Peyer's patch (tissue), 4 donors: ENCODE results near the gene EPS8. TPM values are rescaled to one million over a fixed set of nuclear protein-coding genes. Genes with fewer than 3 reads are reported as not detected.

ENCODE experiments used
- DNase-seq, 3 donors: peaks; one replicate each; pipeline ENCODE4 v3.0.0-alpha.2; 2017 to 2019
- H3K27ac ChIP-seq, 4 donors: fragments of 200-600 bp; sonication (generic); one replicate each; pipeline ENCODE4 v1.5.1; 2016 to 2019
- H3K27me3 ChIP-seq, 2 donors: fragments of 200-600 bp; sonication (generic); one replicate each; pipeline ENCODE4 v1.5.1; 2019
- H3K36me3 ChIP-seq, 3 donors: fragments of 200-600 bp; sonication (generic); one replicate each; pipeline ENCODE4 v1.5.1; 2016 to 2019
- H3K4me1 ChIP-seq, 4 donors: fragments of 200-600 bp; sonication (generic); one replicate each; pipeline ENCODE4 v1.5.1; 2016 to 2019
- H3K4me3 ChIP-seq, 4 donors: fragments of 200-600 bp; sonication (generic); 1 replicate in 3 of 4; 2 replicates in 1 of 4; pipeline ENCODE4 v1.5.1; 2016 to 2019; ENCODE audit warnings: mild to moderate bottlenecking in 1 of 4
- H3K9me3 ChIP-seq, 4 donors: fragments of 200-600 bp; sonication (generic); one replicate each; pipeline ENCODE4 v1.5.1; 2016 to 2019; ENCODE audit warnings: mild to moderate bottlenecking in 1 of 4
- CTCF ChIP-seq, 6 experiments: fragments of 450-650 bp in 4 of 6; fragments of 200-600 bp in 2 of 6; sonication (generic) in 1 of 6; IDR thresholded peaks; one replicate each; pipeline ENCODE4 v1.5.1; 2017 to 2019; ENCODE audit warnings: antibody characterized with exemption in 6 of 6, mild to moderate bottlenecking in 3 of 6, moderate library complexity in 1 of 6
- POLR2A ChIP-seq, 2 donors: fragments of 450-650 bp; IDR thresholded peaks; one replicate each; pipeline ENCODE4 v1.5.1; 2017; ENCODE audit warnings: antibody characterized with exemption in 2 of 2, mild to moderate bottlenecking in 2 of 2, moderate library complexity in 2 of 2
- total RNA-seq, 4 donors: library from RNA; depleted of rRNA; stranded (reverse); fragments of >200 nt; gene quantifications; one replicate each; pipeline ENCODE4 v1.1.0, GENCODE V29; 2016

EPS8 gene
- total RNA-seq, 4 donors from 2014 or later = 57.8 to 168 (median 129) TPM

GRCh38 chr12:15596174-15596573 lies 193.0 kb downstream of the EPS8 start:
- no peak for DNase-seq
- peaks cover 0 to 11% (median 0%) of the 10 kb centered on the region in 4 donors for H3K4me1 ChIP-seq
- no peaks in the 10 kb centered on the region for H3K27me3 ChIP-seq
- no peaks in the 10 kb centered on the region for H3K9me3 ChIP-seq
- no peak overlapping the region for H3K4me3 ChIP-seq
- no peak overlapping the region for H3K27ac ChIP-seq
- no peaks in the 10 kb centered on the region for H3K36me3 ChIP-seq
- TF ChIP-seq POLR2A (IDR thresholded peaks at IDR 0.05) = no peak
- no peak for TF ChIP-seq CTCF (IDR thresholded peaks at IDR 0.05)

GRCh38 chr12:15592934-15593333 lies 196.3 kb downstream of the EPS8 start:
- no peak for TF ChIP-seq CTCF (IDR thresholded peaks at IDR 0.05)
- no peak for TF ChIP-seq POLR2A (IDR thresholded peaks at IDR 0.05)
- H3K27ac ChIP-seq = no peak overlapping the region
- no peak for DNase-seq

GRCh38 chr12:15591811-15592210 lies 197.4 kb downstream of the EPS8 start:
- H3K4me3 ChIP-seq = no peak overlapping the region
- no peaks in the 10 kb centered on the region for H3K9me3 ChIP-seq
- no peaks in the 10 kb centered on the region for H3K27me3 ChIP-seq
- no peak for DNase-seq
- TF ChIP-seq POLR2A (IDR thresholded peaks at IDR 0.05) (no peak), CTCF (IDR thresholded peaks at IDR 0.05) (no peak)
- H3K27ac ChIP-seq = no peak overlapping the region
- no peaks in the 10 kb centered on the region for H3K36me3 ChIP-seq
- H3K4me1 ChIP-seq = no peaks in the 10 kb centered on the region

More at GRCh38 chr12:15592934-15593333, 196.3 kb downstream of the EPS8 start:
- no peaks in the 10 kb centered on the region for H3K9me3 ChIP-seq
- H3K4me1 ChIP-seq = no peaks in the 10 kb centered on the region
- H3K4me3 ChIP-seq = no peak overlapping the region
- no peaks in the 10 kb centered on the region for H3K36me3 ChIP-seq
- no peaks in the 10 kb centered on the region for H3K27me3 ChIP-seq

DNA sequence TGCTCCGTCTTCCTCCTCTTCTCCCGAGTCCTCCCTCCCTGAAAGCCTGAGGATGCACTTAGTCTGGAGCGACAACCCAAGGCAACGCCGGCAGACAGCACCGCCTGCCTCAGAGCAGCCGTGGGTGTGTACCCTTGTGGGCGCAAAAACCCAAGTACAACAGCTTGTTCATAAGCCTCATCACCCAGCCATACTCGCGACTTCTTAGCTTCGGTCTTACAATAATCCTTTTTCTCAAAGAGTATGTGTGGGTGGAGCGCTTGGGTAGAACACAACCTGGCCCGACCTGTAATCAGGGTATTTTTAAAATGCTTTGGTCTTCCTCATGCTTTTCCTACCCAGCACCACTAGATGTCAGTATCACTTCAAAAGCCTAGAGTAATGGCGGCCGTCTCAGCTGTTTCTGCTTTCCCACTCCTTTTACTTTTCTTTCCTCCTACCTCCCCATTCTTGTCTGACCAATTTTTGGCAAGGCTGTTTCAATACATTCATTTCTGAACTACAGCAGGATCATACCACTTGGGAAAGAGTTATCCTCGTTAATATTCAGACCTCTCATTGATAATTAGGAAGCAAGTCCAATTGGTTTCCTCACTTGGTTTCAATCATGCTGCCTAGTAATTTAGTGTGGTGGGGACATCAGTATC lies 198.9 kb downstream of the EPS8 start:
- Histone ChIP-seq H3K9me3 (no peaks in the 10 kb centered on the region), H3K27ac (no peak overlapping the region), H3K36me3 (no peaks in the 10 kb centered on the region), H3K4me1 (no peaks in the 10 kb centered on the region), H3K4me3 (peak overlapping the region in 2 of 4 donors; percentile 23 to 30), H3K27me3 (no peaks in the 10 kb centered on the region)
- peak; percentile 34 to 70 (median 51) for DNase-seq
- TF ChIP-seq CTCF (IDR thresholded peaks at IDR 0.05) (peak; percentile 72 to 96 (median 92)), POLR2A (IDR thresholded peaks at IDR 0.05) (no peak)

- no peaks in the 10 kb centered on the region for H3K36me3 ChIP-seq
- no peak overlapping the region for H3K4me3 ChIP-seq
- no peak for DNase-seq
- TF ChIP-seq POLR2A (IDR thresholded peaks at IDR 0.05) (no peak), CTCF (IDR thresholded peaks at IDR 0.05) (no peak)
- no peaks in the 10 kb centered on the region for H3K27me3 ChIP-seq
- H3K4me1 ChIP-seq = no peaks in the 10 kb centered on the region
- no peaks in the 10 kb centered on the region for H3K9me3 ChIP-seq
- H3K27ac ChIP-seq = no peak overlapping the region
Measured at GRCh38 chr12:15589328-15590032, 199.7 kb downstream of the EPS8 start.
